Measurements from ENCODE around the gene MYL12A. TPM values are rescaled to one million over a fixed set of nuclear protein-coding genes. Genes with fewer than 3 reads are reported as not detected.
"Not testable (repeated sequence)": the region's sequence is repeated elsewhere in the genome, so short reads cannot be mapped to it uniquely, and the experiment has no call there.

MYL12A gene
- polyA plus RNA-seq, 3 donors = 469 to 1,360 (median 1,139) TPM

DNA sequence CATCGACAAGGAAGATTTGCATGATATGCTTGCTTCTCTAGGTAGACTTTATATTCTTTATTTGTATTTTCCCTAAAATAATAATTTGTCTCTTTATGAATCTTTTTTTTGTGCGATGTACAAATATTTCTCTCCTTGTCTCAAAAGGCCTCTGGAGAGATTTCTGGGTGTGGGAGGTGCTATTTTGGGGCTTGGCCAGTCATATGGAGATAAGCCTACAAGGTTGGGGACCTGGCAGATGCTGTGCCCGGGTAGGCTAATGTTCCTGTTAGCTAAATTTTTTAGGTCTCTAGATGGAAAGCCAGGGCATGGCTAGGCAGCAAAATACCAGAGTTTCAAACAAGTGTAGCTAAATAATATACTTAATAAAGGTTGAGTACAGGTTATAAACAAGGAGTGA lies 25.4 kb downstream of the MYL12A start:
- Mint-ChIP-seq H3K4me3 (no peak overlapping the region), H3K36me3 (peaks cover 41 to 45% of the 10 kb centered on the region in 2 donors), H3K4me1 (peaks cover 32% of the 10 kb centered on the region), H3K9me3 (no peaks in the 10 kb centered on the region), H3K27me3 (ENCODE audit: low read depth in 3 of 3) (no peaks in the 10 kb centered on the region), H3K27ac (peak overlapping the region in 2 of 7 donors; percentile 42 to 68)
- Histone ChIP-seq H3K27me3 (ENCODE audit: control insufficient read depth in 2 of 2, insufficient read depth in 2 of 2, low read length in 2 of 2) (no peaks in the 10 kb centered on the region), H3K4me1 (ENCODE audit: control insufficient read depth in 1 of 2, insufficient read depth in 2 of 2, low read length in 2 of 2) (peaks cover 18 to 28% of the 10 kb centered on the region in 2 donors), H3K4me3 (replicated peaks in 1 of 3; ENCODE audit: low read depth in 2 of 3, low read length in 3 of 3) (no peak overlapping the region), H4K20me1 (ENCODE audit: insufficient read depth, low read length) (peaks cover 88% of the 10 kb centered on the region), H3K9ac (ENCODE audit: insufficient read depth, low read length, poor library complexity, severe bottlenecking) (no peak overlapping the region), H3K36me3 (replicated peaks in 1 of 2; ENCODE audit: control insufficient read depth in 1 of 2, insufficient read depth in 2 of 2, low read length in 2 of 2) (peaks cover 41 to 58% of the 10 kb centered on the region in 2 donors), H3K79me2 (ENCODE audit: insufficient read depth, low read length) (peaks cover 82% of the 10 kb centered on the region), H3K27ac (ENCODE audit: low read depth in 1 of 2, low read length in 2 of 2) (no peak overlapping the region), H3K9me3 (replicated peaks in 1 of 2; ENCODE audit: control insufficient read depth in 1 of 2, insufficient read depth in 1 of 2, low read length in 2 of 2) (no peaks in the 10 kb centered on the region), H3K4me2 (replicated peaks; ENCODE audit: extremely low read depth, low read length, poor library complexity, severe bottlenecking) (no peak overlapping the region), H2AFZ (ENCODE audit: insufficient read depth, low read depth, low read length, poor library complexity, severe bottlenecking) (no peak overlapping the region)
- TF ChIP-seq, protein P1, sequence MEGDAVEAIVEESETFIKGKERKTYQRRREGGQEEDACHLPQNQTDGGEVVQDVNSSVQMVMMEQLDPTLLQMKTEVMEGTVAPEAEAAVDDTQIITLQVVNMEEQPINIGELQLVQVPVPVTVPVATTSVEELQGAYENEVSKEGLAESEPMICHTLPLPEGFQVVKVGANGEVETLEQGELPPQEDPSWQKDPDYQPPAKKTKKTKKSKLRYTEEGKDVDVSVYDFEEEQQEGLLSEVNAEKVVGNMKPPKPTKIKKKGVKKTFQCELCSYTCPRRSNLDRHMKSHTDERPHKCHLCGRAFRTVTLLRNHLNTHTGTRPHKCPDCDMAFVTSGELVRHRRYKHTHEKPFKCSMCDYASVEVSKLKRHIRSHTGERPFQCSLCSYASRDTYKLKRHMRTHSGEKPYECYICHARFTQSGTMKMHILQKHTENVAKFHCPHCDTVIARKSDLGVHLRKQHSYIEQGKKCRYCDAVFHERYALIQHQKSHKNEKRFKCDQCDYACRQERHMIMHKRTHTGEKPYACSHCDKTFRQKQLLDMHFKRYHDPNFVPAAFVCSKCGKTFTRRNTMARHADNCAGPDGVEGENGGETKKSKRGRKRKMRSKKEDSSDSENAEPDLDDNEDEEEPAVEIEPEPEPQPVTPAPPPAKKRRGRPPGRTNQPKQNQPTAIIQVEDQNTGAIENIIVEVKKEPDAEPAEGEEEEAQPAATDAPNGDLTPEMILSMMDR (IDR thresholded peaks at IDR 0.05) = no peak
- intact Hi-C loops (cut with micrococcal nuclease) = loop anchor here in 1 of 2 donors (10.0 kb wide), 1 partner anchor 602 kb away; no protein-coding TSS in a partner anchor
- no CpG with 5 or more reads among the region's 3 CpGs for WGBS (ENCODE audit: insufficient coverage)
- no peak for DNase-seq

DNA sequence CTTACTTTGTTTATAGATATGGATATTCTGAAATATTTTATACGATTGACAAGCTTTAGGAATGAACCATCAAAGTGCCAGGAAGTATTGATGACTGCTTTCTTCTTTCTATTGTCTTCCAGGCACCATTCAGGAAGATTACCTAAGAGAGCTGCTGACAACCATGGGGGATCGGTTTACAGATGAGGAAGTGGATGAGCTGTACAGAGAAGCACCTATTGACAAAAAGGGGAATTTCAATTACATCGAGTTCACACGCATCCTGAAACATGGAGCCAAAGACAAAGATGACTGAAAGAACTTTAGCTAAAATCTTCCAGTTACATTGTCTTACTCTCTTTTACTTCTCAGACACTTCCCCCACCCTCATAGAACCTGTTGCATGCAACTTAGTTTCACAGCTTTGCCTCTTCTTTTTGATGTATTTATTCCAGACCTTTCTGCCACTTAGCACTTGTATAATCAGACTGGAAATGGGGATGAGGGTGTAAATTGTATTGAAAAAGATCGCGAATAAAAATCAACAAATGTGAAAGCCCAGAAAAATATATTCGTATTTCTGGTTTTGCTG lies 30.1 kb downstream of the MYL12A start:
- Histone ChIP-seq H3K27ac (ENCODE audit: low read depth in 1 of 2, low read length in 2 of 2) (peak overlapping the region in 1 of 2 donors; percentile 37), H4K20me1 (ENCODE audit: insufficient read depth, low read length) (peaks cover 44% of the 10 kb centered on the region), H3K36me3 (replicated peaks in 1 of 2; ENCODE audit: control insufficient read depth in 1 of 2, insufficient read depth in 2 of 2, low read length in 2 of 2) (peaks cover 46 to 61% of the 10 kb centered on the region in 2 donors), H3K79me2 (ENCODE audit: insufficient read depth, low read length) (peaks cover 35% of the 10 kb centered on the region), H3K4me1 (ENCODE audit: control insufficient read depth in 1 of 2, insufficient read depth in 2 of 2, low read length in 2 of 2) (peaks cover 17 to 25% of the 10 kb centered on the region in 2 donors)
- peak overlapping the region; percentile 0 to 87 (median 41) for H3K27ac Mint-ChIP-seq
- not testable (repeated sequence) for H3K4me3 Mint-ChIP-seq; H3K4me3 ChIP-seq (replicated peaks in 1 of 3; ENCODE audit: low read depth in 2 of 3, low read length in 3 of 3); H3K27me3 Mint-ChIP-seq (ENCODE audit: low read depth in 3 of 3); H2AFZ ChIP-seq (ENCODE audit: insufficient read depth, low read depth, low read length, poor library complexity, severe bottlenecking); H3K4me2 ChIP-seq (replicated peaks; ENCODE audit: extremely low read depth, low read length, poor library complexity, severe bottlenecking); H3K9me3 ChIP-seq (replicated peaks in 1 of 2; ENCODE audit: control insufficient read depth in 1 of 2, insufficient read depth in 1 of 2, low read length in 2 of 2); H3K9ac ChIP-seq (ENCODE audit: insufficient read depth, low read length, poor library complexity, severe bottlenecking); H3K9me3 Mint-ChIP-seq; H3K27me3 ChIP-seq (ENCODE audit: control insufficient read depth in 2 of 2, insufficient read depth in 2 of 2, low read length in 2 of 2)
- WGBS (ENCODE audit: insufficient coverage) = 0% methylated on average over 2 of the region's 7 CpGs
- peak in 2 of 3 donors; percentile 50 to 84 for DNase-seq
- intact Hi-C loops (cut with micrococcal nuclease) = loop anchor here in 1 of 2 donors (5.0 to 10.0 kb wide), 2 partner anchors 390 to 597 kb away; no protein-coding TSS in a partner anchor
- peaks cover 31% of the 10 kb centered on the region for H3K4me1 Mint-ChIP-seq
- peaks cover 46 to 50% of the 10 kb centered on the region in 2 donors for H3K36me3 Mint-ChIP-seq

Data from CD14-positive monocyte (primary cell).